MM.1S (cell line): ENCODE data around the gene NPFF.

ENCODE experiments used
- DNase-seq: peaks from one replicate; pipeline ENCODE4 v3.0.0-alpha.2; 2015
- H2AFZ ChIP-seq: fragments of 300-600 bp; sonication (generic); 2 replicates; pipeline ENCODE4 v1.6.0; 2016; ENCODE audit warnings: antibody characterized with exemption, low read length
- H3F3A ChIP-seq: fragments of 300-600 bp; sonication (generic); 2 replicates; pipeline ENCODE4 v1.6.1; 2016; ENCODE audit warnings: mild to moderate bottlenecking, antibody characterized with exemption, low read length, moderate library complexity, mixed read lengths; ENCODE audit not compliant: insufficient read depth
- H3K27ac ChIP-seq: fragments of 300-600 bp; sonication (generic); 2 replicates; pipeline ENCODE4 v1.5.1; 2016; ENCODE audit warnings: mild to moderate bottlenecking, low read length
- H3K27me3 ChIP-seq: fragments of 300-600 bp; sonication (generic); replicated peaks from 2 replicates; pipeline ENCODE4 v1.6.0; 2016; ENCODE audit warnings: low read length; ENCODE audit not compliant: insufficient read depth
- H3K36me3 ChIP-seq: fragments of 300-600 bp; sonication (generic); replicated peaks from 2 replicates; pipeline ENCODE4 v1.6.1; 2016; ENCODE audit warnings: mild to moderate bottlenecking, low read length, mixed read lengths; ENCODE audit not compliant: insufficient read depth
- H3K4me1 ChIP-seq: fragments of 300-600 bp; sonication (generic); 2 replicates; pipeline ENCODE4 v1.6.1; 2016; ENCODE audit warnings: low read length, mixed read lengths
- H3K4me2 ChIP-seq: fragments of 300-600 bp; sonication (generic); 2 replicates; pipeline ENCODE4 v1.6.0; 2016; ENCODE audit warnings: low read depth, low read length
- H3K4me3 ChIP-seq: fragments of 300-600 bp; sonication (generic); 2 replicates; pipeline ENCODE4 v1.5.1; 2016; ENCODE audit warnings: low read length, mixed read lengths
- H3K79me2 ChIP-seq: fragments of 300-600 bp; sonication (generic); 2 replicates; pipeline ENCODE4 v1.6.1; 2016; ENCODE audit warnings: mixed run types, low read length, mixed read lengths
- H3K9ac ChIP-seq: fragments of 300-600 bp; sonication (generic); 2 replicates; pipeline ENCODE4 v1.6.1; 2016; ENCODE audit warnings: low read length, mixed read lengths
- H3K9me2 ChIP-seq: fragments of 300-600 bp; sonication (generic); replicated peaks from 2 replicates; pipeline ENCODE4 v1.6.1; 2016; ENCODE audit warnings: mild to moderate bottlenecking, low read length, mixed read lengths; ENCODE audit not compliant: insufficient read depth
- H3K9me3 ChIP-seq: fragments of 300-600 bp; sonication (generic); replicated peaks from 2 replicates; pipeline ENCODE4 v1.6.1; 2016; ENCODE audit warnings: mild to moderate bottlenecking, low read length, mixed read lengths; ENCODE audit not compliant: insufficient read depth
- H4K20me1 ChIP-seq: fragments of 300-600 bp; sonication (generic); 2 replicates; pipeline ENCODE4 v1.6.1; 2016; ENCODE audit warnings: mild to moderate bottlenecking, low read length, moderate library complexity, mixed read lengths; ENCODE audit not compliant: insufficient read depth
- CTCF ChIP-seq: fragments of 300-600 bp; sonication (generic); IDR thresholded peaks from 2 replicates; pipeline ENCODE4 v1.5.1; 2016; ENCODE audit warnings: antibody characterized with exemption, low read length, mixed read lengths
- EZH2 ChIP-seq: fragments of 300-600 bp; sonication (generic); optimal IDR thresholded peaks from 2 replicates; pipeline ENCODE3; 2017; ENCODE audit warnings: low read depth, mild to moderate bottlenecking, antibody characterized with exemption, low read length, mixed read lengths
- EZH2phosphoT487 ChIP-seq: fragments of 300-600 bp; sonication (generic); IDR thresholded peaks from 2 replicates; pipeline ENCODE4 v1.6.1; 2018; ENCODE audit warnings: antibody characterized with exemption, low read length

NPFF gene

DNA sequence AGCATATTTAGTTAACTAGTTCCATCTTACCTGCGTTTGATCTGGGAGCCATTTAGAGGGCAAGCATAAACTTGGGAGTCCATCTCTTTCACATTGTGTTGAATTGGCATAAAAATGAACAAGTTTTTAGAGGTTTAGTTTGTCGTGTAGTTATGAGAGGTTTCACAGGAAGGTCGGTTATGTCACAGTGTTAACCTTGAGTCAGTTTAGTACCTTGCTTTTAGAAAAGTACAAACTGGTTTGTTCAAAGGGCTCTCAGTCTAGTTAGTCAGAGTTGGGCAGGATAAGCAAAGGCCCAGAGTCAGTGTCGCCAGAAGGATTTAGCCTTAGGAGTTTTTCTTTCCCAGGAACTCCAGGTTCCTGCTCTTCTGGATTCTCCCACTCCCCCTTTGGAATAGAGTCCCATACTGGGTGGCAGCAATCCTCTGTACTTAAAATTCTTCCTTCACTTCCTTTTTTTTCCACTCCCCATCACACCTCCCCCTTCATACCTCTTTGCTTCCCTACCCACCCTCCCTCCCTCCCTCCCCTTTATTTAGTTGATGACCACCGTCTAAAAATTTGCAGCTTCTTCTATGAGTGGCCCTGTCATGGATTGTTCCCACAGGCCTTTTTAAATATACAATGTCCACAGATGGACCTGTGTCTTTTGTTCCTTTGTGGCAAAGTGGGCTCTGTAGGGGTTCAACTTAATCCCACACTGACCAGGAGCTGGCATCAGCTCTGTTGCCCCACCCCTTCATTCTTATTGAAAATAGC, 43.3 kb downstream of the NPFF start:
- peaks cover 14% of the 10 kb centered on the region for H3K36me3 ChIP-seq
- no peaks in the 10 kb centered on the region for H3K9me2 ChIP-seq
- H3K27me3 ChIP-seq = no peaks in the 10 kb centered on the region
- peak; percentile 51 for DNase-seq
- peaks cover 88% of the 10 kb centered on the region for H3K4me1 ChIP-seq
- peak overlapping the region; percentile 76 for H3K4me2 ChIP-seq
- no peaks in the 10 kb centered on the region for H3K9me3 ChIP-seq
- peaks cover 100% of the 10 kb centered on the region for H3K79me2 ChIP-seq
- H3K9ac ChIP-seq = peak overlapping the region; percentile 65
- peak overlapping the region; percentile 94 for H3K27ac ChIP-seq
- H3F3A ChIP-seq = peaks cover 99% of the 10 kb centered on the region
- peak overlapping the region; percentile 45; the same call in 1 of the 2 replicates for H3K4me3 ChIP-seq
- H2AFZ ChIP-seq = no peak overlapping the region
- H4K20me1 ChIP-seq = no peaks in the 10 kb centered on the region; the same call in 1 of the 2 replicates
- TF ChIP-seq EZH2 = no peak
- TF ChIP-seq CTCF = no peak
- no peak for TF ChIP-seq EZH2phosphoT487

DNA sequence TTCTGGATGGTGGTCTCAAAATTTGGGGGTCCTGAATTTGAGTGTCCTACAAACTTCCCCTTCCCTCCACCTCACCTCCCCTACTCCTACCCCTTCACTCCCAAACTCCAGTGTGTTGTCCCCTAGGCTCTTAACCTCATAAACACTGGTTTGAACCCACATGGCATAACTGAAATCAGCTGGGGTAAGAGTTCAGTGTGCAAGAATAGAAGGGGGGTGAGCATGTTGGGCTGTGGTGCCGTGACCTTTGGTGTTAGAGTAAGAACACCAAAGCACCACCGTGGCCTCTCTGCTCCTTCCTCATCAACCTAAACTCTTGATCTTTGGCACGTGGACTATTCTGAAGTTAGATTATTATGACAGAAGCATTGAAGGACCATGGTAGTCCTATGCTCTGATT, 44.3 kb downstream of the NPFF start:
- peak; percentile 57 for DNase-seq
- Histone ChIP-seq H3K4me3 (peak overlapping the region; percentile 45), H3K27ac (peak overlapping the region; percentile 94), H3F3A (peaks cover 98% of the 10 kb centered on the region), H3K36me3 (peaks cover 10% of the 10 kb centered on the region), H3K9me2 (no peaks in the 10 kb centered on the region), H3K9ac (peak overlapping the region; percentile 65), H4K20me1 (no peaks in the 10 kb centered on the region; the same call in 1 of the 2 replicates), H3K4me1 (peaks cover 82% of the 10 kb centered on the region), H3K27me3 (no peaks in the 10 kb centered on the region), H3K79me2 (peaks cover 100% of the 10 kb centered on the region), H3K9me3 (no peaks in the 10 kb centered on the region), H2AFZ (no peak overlapping the region), H3K4me2 (peak overlapping the region; percentile 76)
- TF ChIP-seq CTCF = no peak
- TF ChIP-seq EZH2phosphoT487 = no peak
- TF ChIP-seq EZH2 = no peak

- no peaks in the 10 kb centered on the region for H3K27me3 ChIP-seq
- H3K4me1 ChIP-seq = peaks cover 71% of the 10 kb centered on the region
- peak overlapping the region; percentile 76 for H3K4me2 ChIP-seq
- peak overlapping the region; percentile 65; the same call in 1 of the 2 replicates for H3K9ac ChIP-seq
- H3K27ac ChIP-seq = peak overlapping the region; percentile 94
- no peak overlapping the region for H2AFZ ChIP-seq
- H3K9me2 ChIP-seq = no peaks in the 10 kb centered on the region
- peak overlapping the region; percentile 45 for H3K4me3 ChIP-seq
- no peaks in the 10 kb centered on the region; the same call in 1 of the 2 replicates for H4K20me1 ChIP-seq
- H3K9me3 ChIP-seq = no peaks in the 10 kb centered on the region
- TF ChIP-seq EZH2phosphoT487 (no peak), CTCF (no peak), EZH2 (no peak)
- H3F3A ChIP-seq = peaks cover 98% of the 10 kb centered on the region
- H3K36me3 ChIP-seq = peaks cover 10% of the 10 kb centered on the region
- peak; percentile 69 for DNase-seq
- H3K79me2 ChIP-seq = peaks cover 100% of the 10 kb centered on the region
Measured at GRCh38 chr12:53461591-53461990, 45.7 kb downstream of the NPFF start.
